Superior temporal gyrus (tissue), 1 donor: Measurements from ENCODE around the gene LAMP1.
"Not testable (repeated sequence)": the region's sequence is repeated elsewhere in the genome, so short reads cannot be mapped to it uniquely, and the experiment has no call there.

Experiments used
- DNase-seq: peaks from one replicate; pipeline ENCODE4 v3.0.0-alpha.2; 2016; ENCODE audit errors: extremely low spot score

LAMP1 gene

GRCh38 chr13:113296823-113297369 lies at the start of gene LAMP1:
TSS of gene LAMP1 (plus strand) at chr13:113297239. CDS start at chr13:113297435, 196 bp downstream.
- DNase-seq = peak; percentile 95

DNA sequence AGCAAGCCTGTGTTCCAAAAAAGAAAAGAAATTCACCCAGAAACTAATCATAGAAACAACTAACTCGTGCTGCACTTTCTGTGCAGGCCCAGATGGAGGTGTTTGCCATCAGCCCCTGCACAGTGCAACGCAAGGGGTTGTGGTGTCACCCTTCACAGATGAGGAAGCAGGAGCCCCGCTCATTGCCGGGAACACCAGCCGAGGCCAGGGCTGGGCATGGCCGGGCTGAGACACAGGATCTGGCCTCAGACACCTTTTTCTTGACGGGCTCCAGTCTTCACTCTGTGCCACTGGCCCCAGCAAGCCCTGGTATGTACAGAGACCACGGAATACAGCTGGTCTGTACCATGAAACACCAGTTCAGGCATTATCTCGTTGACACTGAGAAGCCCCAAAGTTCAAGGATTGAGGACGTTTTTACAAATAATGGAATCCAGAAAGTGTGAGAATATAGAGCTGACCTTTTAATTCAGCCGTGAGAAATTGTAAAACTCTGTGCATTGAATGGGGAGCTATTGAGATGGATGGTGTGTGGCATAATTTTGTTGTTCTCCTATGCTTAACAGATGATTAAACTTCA lies 44.4 kb upstream of the LAMP1 start:
- no peak for DNase-seq

GRCh38 chr13:113257908-113258307 lies 39.1 kb upstream of the LAMP1 start:
- not testable (repeated sequence) for DNase-seq

DNA sequence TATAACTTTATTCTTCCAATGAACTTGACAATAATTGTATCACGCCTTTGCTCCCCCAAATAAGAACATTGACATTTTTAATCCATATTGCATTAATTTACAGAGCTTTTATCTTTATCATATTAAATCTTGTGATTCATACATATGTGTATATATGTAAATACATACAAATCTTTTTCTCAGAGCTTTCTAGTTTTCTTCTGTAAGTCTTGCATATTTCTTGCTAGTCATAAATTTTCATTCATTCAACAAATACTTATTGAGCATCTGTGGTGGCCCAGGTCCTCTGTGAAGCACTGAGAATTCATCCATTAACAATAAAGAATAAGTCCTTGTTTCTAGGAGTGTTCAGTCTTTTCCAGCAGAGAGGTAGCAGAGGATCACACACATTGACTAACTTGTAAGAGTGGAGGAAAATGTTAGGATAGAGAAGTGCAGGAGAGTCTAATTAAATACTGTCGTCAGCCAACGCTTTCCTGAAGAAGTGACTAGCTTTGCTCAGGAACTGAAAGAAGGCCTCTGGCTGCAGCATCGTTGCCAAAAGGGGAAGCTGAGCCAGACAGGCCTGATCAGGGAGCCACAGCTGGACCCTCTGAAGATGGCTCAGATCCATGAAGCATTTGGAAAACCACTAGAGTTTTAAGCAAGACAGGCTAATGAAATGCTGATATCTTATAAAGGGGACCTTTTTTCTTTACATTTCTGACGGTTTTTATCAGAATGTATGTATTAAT lies 38.6 kb upstream of the LAMP1 start:
- DNase-seq = no peak

DNA sequence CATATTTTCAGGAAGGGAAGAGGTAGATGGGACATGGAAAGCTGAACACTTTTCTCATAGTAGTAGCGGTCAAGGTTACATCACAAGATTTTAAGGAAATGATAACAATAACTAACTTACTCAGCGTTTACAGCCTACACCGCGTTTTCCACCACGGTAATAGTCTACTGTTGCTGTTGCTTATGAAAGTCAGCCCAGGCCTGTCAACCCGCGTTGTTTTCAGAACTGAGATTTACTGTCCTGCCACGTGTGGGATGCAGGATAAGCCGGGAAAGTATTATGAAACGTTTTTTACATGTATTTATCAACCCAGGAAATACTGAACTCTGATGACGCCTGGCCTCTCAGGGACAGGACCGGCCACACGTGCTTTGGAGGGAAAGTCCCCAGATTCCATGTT lies 36.0 kb upstream of the LAMP1 start:
- DNase-seq = no peak

DNA sequence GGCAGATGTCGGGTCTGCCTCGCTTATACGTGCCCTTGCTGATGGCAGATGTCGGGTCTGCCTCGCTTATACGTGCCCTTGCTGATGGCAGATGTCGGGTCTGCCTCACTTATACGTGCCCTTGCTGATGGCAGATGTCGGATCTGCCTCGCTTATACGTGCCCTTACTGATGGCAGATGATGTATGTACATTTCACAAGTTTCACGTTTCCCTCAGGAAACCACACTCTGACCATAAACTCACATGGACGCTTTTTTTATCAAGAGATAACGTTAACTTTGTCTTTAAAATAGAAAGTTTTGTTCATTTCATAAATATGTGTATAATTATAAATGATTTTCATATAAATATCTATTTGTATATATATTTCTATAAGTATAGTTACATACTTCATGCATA lies 34.0 kb upstream of the LAMP1 start:
- not testable (repeated sequence) for DNase-seq

GRCh38 chr13:113267642-113268405 lies 29.2 kb upstream of the LAMP1 start:
- no peak for DNase-seq

DNA sequence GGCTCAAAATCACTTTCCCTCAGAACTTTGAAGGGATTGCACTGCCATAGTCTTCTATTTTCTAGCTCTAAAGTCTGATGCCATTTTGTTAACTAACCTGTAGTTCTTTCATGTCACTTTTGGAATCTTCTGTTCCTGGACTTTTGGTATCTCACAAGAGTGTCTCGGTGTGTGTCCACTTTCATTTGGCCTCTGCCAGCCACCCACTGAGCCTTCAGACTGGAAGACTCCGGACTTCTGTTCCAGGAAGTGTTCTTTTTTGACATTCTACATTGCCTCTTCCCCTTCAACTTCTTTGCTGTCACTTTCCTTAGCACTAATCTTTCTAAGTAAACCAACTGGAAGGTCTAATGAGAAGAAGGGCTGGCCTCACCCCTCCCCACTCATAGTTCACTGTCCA lies 25.0 kb upstream of the LAMP1 start:
- no peak for DNase-seq

- no peak for DNase-seq
These were observed 24.3 kb upstream of the LAMP1 start for GRCh38 chr13:113272701-113273181.

DNA sequence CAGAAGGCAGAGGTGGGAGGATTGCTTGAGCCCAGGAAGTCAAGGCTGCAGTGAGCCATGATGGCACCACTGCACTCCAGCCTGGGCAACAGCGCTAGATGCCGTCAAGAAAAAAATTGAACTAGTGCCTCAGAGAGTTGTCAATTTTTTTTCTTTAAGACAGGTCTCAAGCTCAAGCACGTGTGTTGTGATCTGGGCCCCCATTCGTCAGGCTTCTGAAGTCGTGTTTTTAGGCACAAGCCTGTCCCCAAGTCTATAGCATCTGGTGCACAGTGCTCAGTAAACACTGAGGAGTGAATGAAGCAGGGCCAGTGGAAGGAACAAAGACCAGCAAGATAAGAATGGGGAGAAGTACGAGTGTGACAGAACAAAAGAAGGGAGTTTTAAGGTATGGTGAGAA lies 23.7 kb upstream of the LAMP1 start:
- no peak for DNase-seq

DNA sequence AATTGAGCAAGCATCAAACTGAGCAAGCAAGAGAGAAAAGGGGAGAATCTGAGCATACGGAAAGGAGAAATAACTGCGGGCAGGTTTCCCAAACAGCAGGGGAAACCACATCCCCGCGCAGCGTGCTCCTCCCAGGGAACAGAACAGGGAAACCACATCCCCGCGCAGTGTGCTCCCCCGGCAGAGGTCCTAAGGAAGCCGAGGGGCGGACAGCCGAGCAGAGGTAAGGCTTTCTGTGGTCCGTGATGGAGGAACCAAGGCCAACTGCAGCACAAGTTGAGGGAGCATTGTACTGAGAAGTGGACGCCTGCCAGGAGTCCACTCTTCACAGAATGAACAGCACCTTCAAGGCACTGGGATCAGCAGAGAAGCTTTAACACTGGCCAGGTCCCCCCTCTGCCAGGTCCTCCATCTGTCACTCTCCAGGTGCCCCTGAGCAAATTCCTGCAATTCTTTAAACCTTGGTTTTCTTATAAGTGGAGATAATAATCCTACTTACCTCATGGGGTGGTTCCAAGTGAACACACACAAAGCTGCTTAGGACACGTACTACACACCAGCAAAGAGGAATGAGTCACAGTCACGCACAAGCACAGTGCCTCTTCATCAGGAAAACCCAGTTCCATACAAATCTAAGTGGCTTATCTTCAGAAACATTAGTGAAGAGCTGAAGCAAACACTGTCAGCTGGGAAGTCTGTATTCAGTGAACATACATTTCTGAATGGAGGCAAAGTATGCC lies 23.0 kb upstream of the LAMP1 start:
- DNase-seq = peak; percentile 22

GRCh38 chr13:113274721-113275120 lies 22.3 kb upstream of the LAMP1 start:
- DNase-seq = no peak

DNA sequence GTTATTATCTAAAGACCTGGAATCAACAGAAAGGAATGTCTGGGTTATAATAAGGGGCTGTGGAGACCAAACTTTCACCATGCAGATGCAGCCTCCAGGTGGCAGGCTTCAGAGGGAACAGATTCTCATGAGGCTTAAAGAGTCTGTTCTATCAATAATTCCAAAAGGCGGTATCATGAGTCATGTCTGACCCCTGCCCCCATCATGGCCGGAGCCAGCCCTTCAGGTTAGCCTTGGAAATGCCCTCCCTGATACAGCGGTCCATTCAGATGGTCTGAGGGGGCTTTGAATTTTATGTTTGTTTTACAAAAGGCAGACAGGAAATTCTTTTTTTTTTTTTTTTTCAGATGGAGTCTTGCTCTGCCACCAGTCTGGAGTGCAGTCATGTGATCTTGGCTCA lies 21.7 kb upstream of the LAMP1 start:
- no peak for DNase-seq

DNA sequence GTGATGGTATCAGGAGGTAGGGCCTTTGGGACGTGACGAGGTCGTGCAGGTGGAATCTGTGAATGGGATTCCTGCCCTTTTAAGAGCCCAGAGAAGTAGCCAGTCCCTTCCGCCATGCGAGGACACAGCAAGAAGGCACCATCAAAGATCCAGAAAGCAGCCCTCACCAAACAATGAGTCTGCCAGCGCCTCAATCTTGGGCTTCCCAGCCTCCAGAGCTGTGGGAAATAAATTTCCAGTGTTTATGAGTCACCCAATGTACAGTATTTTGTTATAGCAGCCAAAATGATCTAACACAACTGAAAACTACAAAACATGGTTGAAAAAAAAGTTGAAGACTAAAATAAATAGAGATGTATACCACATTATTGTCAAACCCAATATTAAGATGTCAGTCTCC lies 16.9 kb upstream of the LAMP1 start:
- no peak for DNase-seq

DNA sequence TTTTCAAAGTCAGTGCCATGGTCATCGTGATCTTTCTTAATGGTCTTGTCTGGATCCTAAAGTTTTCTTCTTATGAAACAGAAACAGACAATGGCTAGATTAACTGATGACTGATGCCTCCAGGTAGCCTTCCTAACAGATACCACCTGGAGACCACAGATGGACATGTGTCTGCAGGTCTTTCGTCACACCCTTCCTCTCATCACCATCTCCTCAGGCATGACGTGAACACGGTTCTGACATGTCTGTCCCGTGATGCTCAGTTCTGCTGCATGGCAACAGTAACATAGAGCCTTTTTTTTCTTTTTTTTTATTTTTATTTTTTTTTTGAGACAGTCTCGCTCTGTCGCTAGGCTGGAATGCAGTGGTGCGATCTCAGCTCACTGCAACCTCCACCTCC lies 13.1 kb upstream of the LAMP1 start:
- no peak for DNase-seq

DNA sequence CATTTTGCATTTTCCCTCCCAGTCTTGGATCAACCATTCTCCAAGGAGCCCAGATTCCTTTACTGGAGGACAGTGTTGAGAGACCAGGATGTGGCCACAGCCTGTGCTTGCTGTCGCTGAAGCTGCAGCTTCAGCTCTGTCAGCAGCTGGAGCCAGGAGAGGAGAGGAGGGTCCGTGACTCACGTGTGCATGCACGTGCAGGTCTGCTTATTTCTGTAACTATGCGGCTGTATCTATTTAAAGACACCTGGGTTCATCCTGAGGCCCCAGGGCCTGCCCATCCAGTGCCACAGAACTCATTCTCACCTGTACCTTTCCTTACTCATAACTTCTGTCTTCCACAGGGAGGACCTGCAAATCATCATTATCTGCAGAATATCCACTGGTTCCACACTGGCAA lies 8.2 kb upstream of the LAMP1 start:
- no peak for DNase-seq

- DNase-seq = no peak
These were observed 5.9 kb upstream of the LAMP1 start for GRCh38 chr13:113291129-113291528.

DNA sequence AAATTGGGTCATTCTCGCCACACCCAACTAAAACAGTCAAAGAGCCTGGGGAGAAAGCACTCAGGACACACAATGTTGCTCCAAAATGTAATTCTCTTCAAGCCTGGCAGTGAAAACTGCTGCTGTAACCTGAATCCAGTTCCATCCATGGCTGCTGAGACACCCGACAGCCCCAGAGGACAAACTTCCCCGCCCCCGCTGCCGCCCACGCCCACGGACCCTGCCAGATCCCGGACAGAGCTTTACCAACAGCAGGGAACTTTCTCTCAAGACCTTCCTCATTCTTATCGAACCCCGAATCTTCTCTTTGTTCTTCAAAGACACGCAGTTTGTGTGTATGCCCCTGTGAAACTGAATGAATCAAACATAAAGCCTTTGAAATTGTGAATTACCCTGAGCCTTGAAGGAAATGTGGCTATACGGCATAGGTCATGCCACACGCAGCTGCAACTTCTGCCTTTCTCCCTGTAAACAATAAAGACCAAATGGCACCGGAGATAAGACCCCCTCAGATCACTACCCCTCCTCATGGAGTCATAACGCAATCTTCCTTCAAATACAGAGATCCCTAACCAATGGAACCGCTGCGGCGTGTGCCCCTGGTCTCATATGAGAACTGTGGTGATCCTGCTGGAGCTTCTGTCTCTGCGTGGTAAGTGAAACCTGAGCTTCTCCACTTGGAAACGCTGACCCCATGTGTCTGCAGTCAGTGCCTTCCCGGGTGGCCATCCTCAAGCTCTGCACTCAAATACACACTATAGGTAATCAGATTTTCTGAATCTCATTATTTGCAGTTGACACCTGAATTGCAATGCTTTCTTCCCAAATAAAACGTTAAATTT lies 4.8 kb upstream of the LAMP1 start:
- peak; percentile 11 for DNase-seq

DNA sequence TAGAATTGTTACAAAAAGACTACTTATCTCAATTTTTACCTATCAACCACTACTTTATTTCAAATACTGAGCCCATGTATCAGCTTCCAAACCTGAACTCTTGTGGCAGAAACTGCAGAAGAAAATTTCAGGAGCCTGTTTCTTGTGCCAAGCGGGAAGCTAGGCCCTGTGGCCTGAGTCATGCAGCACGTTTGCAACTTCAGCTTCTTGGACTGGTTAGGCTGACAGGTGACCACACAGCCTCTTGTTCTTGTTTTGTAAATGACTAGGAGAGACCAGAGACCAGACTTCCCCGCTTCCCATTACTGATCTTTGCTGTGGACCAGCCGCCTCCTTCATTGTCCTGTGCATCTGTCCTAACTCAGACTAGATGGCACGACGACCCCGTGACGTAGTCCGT lies 3.4 kb upstream of the LAMP1 start:
- no peak for DNase-seq

GRCh38 chr13:113295776-113296175 lies 1.3 kb upstream of the LAMP1 start:
- DNase-seq = no peak
